ENCODE results near the gene MRPS22. TPM values are rescaled to one million over a fixed set of nuclear protein-coding genes. Genes with fewer than 3 reads are reported as not detected.

The MRPS22 gene
- total RNA-seq, 1 experiment from 2014 or later, result 45.7 TPM

DNA sequence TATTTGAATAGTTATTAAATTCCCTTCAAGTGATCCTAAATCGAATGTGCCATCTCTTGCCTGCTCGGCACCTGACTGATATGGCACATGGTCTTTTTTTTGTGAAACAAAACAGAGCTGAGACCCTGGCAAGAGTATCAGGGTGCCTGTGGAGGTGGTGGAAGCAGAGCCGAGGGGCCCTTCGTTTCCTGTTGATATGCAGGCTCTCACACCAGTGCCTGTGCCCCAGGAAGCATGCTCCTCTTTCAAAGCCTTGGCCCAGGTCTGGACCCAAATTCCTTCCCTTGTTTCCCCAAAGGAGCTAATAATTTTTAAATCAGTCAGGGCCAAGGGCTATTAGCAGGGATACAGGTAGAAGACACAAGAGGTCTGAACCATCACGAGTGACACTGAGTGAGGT, 21.5 kb upstream of the MRPS22 start:
- H3K36me3 Mint-ChIP-seq (ENCODE audit: insufficient read depth in 1 of 3, low read depth in 3 of 3), result no peaks in the 10 kb centered on the region; a peak in 1 of 7 replicates
- Histone ChIP-seq H2AFZ (ENCODE audit: low read length) (no peak overlapping the region), H2BK12ac (ENCODE audit: insufficient read length, low read depth, low read length) (no peak overlapping the region), H3K79me2 (ENCODE audit: insufficient read depth, low read length) (no peaks in the 10 kb centered on the region), H4K91ac (ENCODE audit: insufficient read length, low read depth, low read length) (no peak overlapping the region), H4K8ac (replicated peaks; ENCODE audit: insufficient read length, low read depth, low read length) (no peak overlapping the region), H3K4me1 (ENCODE audit: insufficient read depth, low read length) (no peaks in the 10 kb centered on the region), H3K4ac (ENCODE audit: low read depth, low read length) (no peak overlapping the region), H3K23ac (ENCODE audit: insufficient read length, low read depth, low read length) (no peak overlapping the region), H3K27me3 (ENCODE audit: insufficient read depth, low read length) (no peaks in the 10 kb centered on the region), H3K14ac (ENCODE audit: insufficient read depth, low read length) (no peak overlapping the region), H3K23me2 (ENCODE audit: insufficient read length, low read depth, low read length, poor library complexity, severe bottlenecking) (no peaks in the 10 kb centered on the region), H3K9me3 (ENCODE audit: control insufficient read depth, low read depth, low read length) (no peaks in the 10 kb centered on the region), H3K18ac (ENCODE audit: insufficient read length, low read depth, low read length) (no peak overlapping the region), H2BK120ac (ENCODE audit: low read depth, low read length, poor library complexity, severe bottlenecking) (no peak overlapping the region), H4K5ac (ENCODE audit: insufficient read length, low read depth, low read length) (no peak overlapping the region), H2BK5ac (ENCODE audit: insufficient read length, low read length) (no peak overlapping the region), H3K56ac (ENCODE audit: insufficient read length, low read depth, low read length) (no peak overlapping the region), H3K27ac (ENCODE audit: insufficient read length, low read depth, low read length) (no peak overlapping the region), H3T11ph (ENCODE audit: low read length) (no peak overlapping the region), H3K4me2 (ENCODE audit: insufficient read depth, insufficient read length, low read length) (no peak overlapping the region), H3K79me1 (ENCODE audit: insufficient read depth, low read depth, low read length, poor library complexity, severe bottlenecking) (no peaks in the 10 kb centered on the region), H2AK5ac (ENCODE audit: insufficient read length, low read length) (no peak overlapping the region), H4K20me1 (ENCODE audit: control insufficient read depth, insufficient read depth, insufficient read length) (no peaks in the 10 kb centered on the region), H2BK15ac (ENCODE audit: low read depth, low read length) (no peak overlapping the region), H3K9ac (ENCODE audit: extremely low read depth, insufficient read length, low read length) (no peak overlapping the region), H2BK20ac (ENCODE audit: low read depth, low read length, poor library complexity, severe bottlenecking) (no peak overlapping the region)
- no peak overlapping the region for H3K27ac Mint-ChIP-seq
- TF ChIP-seq, protein P1, sequence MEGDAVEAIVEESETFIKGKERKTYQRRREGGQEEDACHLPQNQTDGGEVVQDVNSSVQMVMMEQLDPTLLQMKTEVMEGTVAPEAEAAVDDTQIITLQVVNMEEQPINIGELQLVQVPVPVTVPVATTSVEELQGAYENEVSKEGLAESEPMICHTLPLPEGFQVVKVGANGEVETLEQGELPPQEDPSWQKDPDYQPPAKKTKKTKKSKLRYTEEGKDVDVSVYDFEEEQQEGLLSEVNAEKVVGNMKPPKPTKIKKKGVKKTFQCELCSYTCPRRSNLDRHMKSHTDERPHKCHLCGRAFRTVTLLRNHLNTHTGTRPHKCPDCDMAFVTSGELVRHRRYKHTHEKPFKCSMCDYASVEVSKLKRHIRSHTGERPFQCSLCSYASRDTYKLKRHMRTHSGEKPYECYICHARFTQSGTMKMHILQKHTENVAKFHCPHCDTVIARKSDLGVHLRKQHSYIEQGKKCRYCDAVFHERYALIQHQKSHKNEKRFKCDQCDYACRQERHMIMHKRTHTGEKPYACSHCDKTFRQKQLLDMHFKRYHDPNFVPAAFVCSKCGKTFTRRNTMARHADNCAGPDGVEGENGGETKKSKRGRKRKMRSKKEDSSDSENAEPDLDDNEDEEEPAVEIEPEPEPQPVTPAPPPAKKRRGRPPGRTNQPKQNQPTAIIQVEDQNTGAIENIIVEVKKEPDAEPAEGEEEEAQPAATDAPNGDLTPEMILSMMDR (conservative IDR thresholded peaks at IDR 0.05), result no peak
- no peak overlapping the region for H3K4me3 Mint-ChIP-seq
- no peaks in the 10 kb centered on the region for H3K9me3 Mint-ChIP-seq
- WGBS (ENCODE audit: extremely low coverage, insufficient read length, low lambda C conversion rate), result no CpG with 5 or more reads among the region's 5 CpGs
- no peak for DNase-seq
- peaks cover 32% of the 10 kb centered on the region for H3K27me3 Mint-ChIP-seq (ENCODE audit: low read depth)
- H3K4me1 Mint-ChIP-seq, result peaks cover 5 to 8% of the 10 kb centered on the region in 2 experiments

Data from H9 (cell line).